RWPE2 (cell line): Measurements from ENCODE around the gene ADGRE2.
A peak's percentile ranks its signal among the peaks of the same experiment; 100 is the strongest.
"Not testable (repeated sequence)": the region's sequence is repeated elsewhere in the genome, so short reads cannot be mapped to it uniquely, and the experiment has no call there.

Experiments
- ATAC-seq: fragments of 200-7000 bp; cut with Tn5 transposase; 3 replicates; pipeline ENCODE4 v1.9.1; 2021; ENCODE audit warnings: low read depth
- DNase-seq: peaks from one replicate; pipeline ENCODE4 v3.0.0-alpha.2; 2020; ENCODE audit warnings: low spot score
- H3K27ac ChIP-seq: fragments of 450-650 bp; 2 replicates; pipeline ENCODE4 v1.5.1; 2017; ENCODE audit warnings: mild to moderate bottlenecking; ENCODE audit not compliant: poor library complexity, severe bottlenecking
- H3K27me3 ChIP-seq: fragments of 250-450 bp; sonication (Bioruptor Pico); 2 replicates; pipeline ENCODE4 v1.5.1; 2021; ENCODE audit warnings: mild to moderate bottlenecking, moderate library complexity; ENCODE audit not compliant: insufficient read depth, poor library complexity, severe bottlenecking
- H3K36me3 ChIP-seq: fragments of 250-450 bp; sonication (Bioruptor Pico); 2 replicates; pipeline ENCODE4 v1.5.1; 2020; ENCODE audit warnings: low read depth, mild to moderate bottlenecking, moderate library complexity
- H3K4me1 ChIP-seq: fragments of 250-450 bp; sonication (Bioruptor Pico); 2 replicates; pipeline ENCODE4 v1.5.1; 2021; ENCODE audit warnings: mild to moderate bottlenecking, moderate library complexity; ENCODE audit not compliant: insufficient read depth, poor library complexity, severe bottlenecking
- H3K4me3 ChIP-seq: fragments of 250-450 bp; sonication (Bioruptor Pico); 2 replicates; pipeline ENCODE4 v1.5.1; 2021; ENCODE audit warnings: mild to moderate bottlenecking, moderate library complexity; ENCODE audit not compliant: severe bottlenecking
- H3K9me3 ChIP-seq: fragments of 250-450 bp; sonication (Bioruptor Pico); 2 replicates; pipeline ENCODE4 v1.5.1; 2021; ENCODE audit warnings: mild to moderate bottlenecking, moderate library complexity; ENCODE audit not compliant: severe bottlenecking
- TF ChIP-seq, protein P1 (sequence below): fragments of 450-650 bp; IDR thresholded peaks from one replicate; pipeline ENCODE4 v1.5.1; 2017; ENCODE audit warnings: mild to moderate bottlenecking, moderate library complexity; ENCODE audit not compliant: poor library complexity, severe bottlenecking

ADGRE2 gene

DNA sequence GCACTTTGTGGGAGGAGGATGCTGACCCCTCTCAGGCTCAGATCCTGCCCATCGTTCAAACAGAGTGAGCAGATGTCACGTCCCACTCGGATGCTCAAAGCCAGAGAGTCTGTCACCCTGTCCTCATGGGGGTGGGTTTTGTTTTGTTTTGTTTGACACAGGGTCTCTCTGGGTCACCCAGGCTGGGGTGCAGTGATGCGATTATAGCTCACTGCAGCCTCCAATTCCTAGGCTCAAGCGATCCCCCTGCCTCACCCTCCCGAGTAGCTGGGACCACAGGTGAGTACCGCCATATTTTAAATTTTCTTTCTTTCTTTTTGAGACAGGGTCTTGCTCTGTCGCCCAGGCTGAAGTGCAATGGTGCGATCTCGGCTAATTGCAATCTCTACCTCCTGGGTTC is 4.0 kb downstream of the ADGRE2 start:
- Histone ChIP-seq H3K9me3 (no peaks in the 10 kb centered on the region), H3K4me3 (no peak overlapping the region), H3K36me3 (no peaks in the 10 kb centered on the region), H3K27ac (no peak overlapping the region), H3K4me1 (no peaks in the 10 kb centered on the region), H3K27me3 (no peaks in the 10 kb centered on the region)
- peak; percentile 6 for DNase-seq
- ATAC-seq = no peak
- TF ChIP-seq, protein P1, sequence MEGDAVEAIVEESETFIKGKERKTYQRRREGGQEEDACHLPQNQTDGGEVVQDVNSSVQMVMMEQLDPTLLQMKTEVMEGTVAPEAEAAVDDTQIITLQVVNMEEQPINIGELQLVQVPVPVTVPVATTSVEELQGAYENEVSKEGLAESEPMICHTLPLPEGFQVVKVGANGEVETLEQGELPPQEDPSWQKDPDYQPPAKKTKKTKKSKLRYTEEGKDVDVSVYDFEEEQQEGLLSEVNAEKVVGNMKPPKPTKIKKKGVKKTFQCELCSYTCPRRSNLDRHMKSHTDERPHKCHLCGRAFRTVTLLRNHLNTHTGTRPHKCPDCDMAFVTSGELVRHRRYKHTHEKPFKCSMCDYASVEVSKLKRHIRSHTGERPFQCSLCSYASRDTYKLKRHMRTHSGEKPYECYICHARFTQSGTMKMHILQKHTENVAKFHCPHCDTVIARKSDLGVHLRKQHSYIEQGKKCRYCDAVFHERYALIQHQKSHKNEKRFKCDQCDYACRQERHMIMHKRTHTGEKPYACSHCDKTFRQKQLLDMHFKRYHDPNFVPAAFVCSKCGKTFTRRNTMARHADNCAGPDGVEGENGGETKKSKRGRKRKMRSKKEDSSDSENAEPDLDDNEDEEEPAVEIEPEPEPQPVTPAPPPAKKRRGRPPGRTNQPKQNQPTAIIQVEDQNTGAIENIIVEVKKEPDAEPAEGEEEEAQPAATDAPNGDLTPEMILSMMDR = no peak

DNA sequence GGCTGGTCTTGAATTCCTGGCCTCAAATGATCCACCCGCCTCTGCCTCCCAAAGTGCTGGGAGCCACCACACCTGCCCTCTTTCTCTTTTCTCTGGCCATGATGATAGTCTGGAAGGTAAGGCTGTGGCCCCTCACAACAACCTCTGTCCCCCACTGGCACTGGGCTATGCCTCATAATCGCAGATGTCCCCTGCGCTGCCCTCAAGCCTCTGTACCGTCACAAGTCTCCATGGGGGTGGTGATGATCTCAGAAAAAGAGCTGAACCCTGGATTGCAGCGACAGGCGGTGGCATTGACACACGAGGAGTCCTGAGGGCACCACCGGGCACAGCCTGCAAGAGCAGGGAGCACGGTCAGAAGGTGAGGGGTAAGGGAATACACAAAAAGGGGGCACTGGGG is 4.6 kb downstream of the ADGRE2 start:
- H3K36me3 ChIP-seq, H3K27ac ChIP-seq, H3K9me3 ChIP-seq, H3K4me1 ChIP-seq, H3K4me3 ChIP-seq, ATAC-seq, H3K27me3 ChIP-seq: not testable (repeated sequence)
- DNase-seq = peak; percentile 14

DNA sequence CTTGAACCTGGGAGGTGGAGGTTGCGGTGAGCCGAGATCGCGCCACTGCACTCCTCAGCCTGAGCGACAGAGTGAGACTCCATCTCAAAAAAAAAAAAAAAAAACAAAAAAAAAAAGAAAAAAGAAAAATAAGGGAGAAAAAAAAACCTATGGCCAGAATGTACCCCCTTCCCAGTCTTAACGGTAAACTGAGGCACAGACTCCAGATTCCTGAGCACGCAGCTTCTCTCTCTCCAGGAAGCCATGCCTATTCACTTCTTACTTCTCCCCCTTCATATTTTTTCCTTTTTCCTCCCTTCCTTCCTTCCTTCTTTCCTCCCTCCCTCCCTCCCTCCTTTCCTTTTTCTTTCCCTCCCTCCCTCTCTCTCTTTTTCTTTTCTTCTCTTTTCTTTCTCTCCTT is 5.4 kb downstream of the ADGRE2 start:
- TF ChIP-seq, protein P1 = no peak
- ATAC-seq = no peak

DNA sequence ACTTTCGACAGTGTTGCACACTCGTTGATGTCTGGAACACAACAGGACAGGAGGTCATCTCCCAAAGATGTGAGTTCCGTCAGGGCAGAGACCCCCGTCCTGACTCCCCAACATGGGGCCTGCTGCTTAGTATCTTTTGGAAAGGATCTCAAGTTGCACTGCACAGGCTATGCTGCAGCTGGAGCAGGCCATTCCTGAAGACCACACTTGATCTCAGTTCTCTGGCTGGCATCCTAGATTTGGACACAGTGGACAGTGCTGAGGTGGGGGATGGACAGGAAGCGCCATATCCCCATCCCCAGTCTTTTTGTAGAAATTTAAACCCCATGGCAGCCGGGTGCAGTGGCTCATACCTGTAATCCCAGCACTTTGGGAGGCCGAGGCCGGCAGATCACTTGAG is 5.9 kb downstream of the ADGRE2 start:
- Histone ChIP-seq H3K36me3 (no peaks in the 10 kb centered on the region), H3K4me1 (no peaks in the 10 kb centered on the region), H3K27me3 (no peaks in the 10 kb centered on the region), H3K4me3 (no peak overlapping the region), H3K27ac (no peak overlapping the region), H3K9me3 (no peaks in the 10 kb centered on the region)
- TF ChIP-seq, protein P1 = no peak
- peak; percentile 15 for DNase-seq
- no peak for ATAC-seq

More for the DNA sequence above, 5.4 kb downstream of the ADGRE2 start:
- no peak for DNase-seq
- Histone ChIP-seq H3K9me3 (no peaks in the 10 kb centered on the region), H3K27ac (no peak overlapping the region), H3K4me1 (no peaks in the 10 kb centered on the region), H3K27me3 (no peaks in the 10 kb centered on the region), H3K36me3 (no peaks in the 10 kb centered on the region), H3K4me3 (no peak overlapping the region)

DNA sequence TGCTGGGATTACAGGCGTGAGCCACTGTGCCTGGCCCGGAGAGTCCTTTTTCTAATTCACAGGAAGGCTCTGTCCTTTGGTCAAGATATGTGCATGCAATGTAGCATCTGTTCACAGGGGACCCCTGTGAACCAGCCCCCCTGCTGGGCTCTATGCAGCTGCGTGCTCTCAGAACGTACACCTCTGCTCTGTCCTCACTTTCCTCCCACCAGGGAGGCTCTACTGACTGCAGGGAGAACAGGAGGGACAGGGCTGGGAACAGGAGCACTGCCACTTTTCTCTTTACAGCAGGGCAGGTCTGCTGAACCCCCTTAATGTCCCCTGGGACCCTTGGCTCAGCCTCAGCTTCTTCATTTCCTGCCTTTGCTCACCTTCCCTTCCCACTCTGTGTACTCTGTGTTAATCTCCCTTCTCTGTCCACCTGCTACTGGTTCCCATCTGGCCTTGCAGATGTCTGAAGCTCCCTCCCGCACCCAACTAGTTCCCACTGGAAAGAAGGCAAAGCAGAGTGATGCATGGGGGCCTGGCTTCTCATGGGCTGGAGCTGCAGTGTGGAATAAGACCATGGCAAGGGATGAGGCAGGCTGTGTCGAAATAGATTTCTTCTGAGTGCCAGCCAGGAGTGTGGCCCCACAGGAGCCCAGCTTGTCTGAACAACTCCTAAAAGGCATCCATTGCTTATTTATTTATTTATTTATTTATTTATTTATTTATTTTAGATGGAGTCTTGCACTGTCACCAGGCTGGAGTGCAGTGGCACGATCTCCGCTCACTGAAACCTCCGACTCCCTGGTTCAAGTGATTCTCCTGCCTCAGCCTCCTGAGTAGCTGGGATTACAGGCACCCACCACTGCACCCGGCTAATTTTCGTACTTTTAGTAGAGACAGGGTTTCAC is 7.2 kb downstream of the ADGRE2 start:
- no peak overlapping the region for H3K27ac ChIP-seq
- no peak for ATAC-seq
- no peaks in the 10 kb centered on the region for H3K36me3 ChIP-seq
- DNase-seq = peak; percentile 21
- H3K4me1 ChIP-seq = no peaks in the 10 kb centered on the region
- TF ChIP-seq, protein P1 = no peak
- no peaks in the 10 kb centered on the region for H3K27me3 ChIP-seq
- H3K9me3 ChIP-seq = no peaks in the 10 kb centered on the region
- H3K4me3 ChIP-seq = no peak overlapping the region
